Activated CD4-positive, alpha-beta T cell treated with anti-CD3 and anti-CD28 coated beads, Interleukin-2, amount 50 U/mL, for 4 hours (primary cell): ENCODE data around the gene GJB6.
A peak's percentile ranks its signal among the peaks of the same experiment; 100 is the strongest.

Source experiments
- DNase-seq, 2 experiments: peaks; one replicate each; pipeline ENCODE4 v3.0.0-alpha.2; 2020

Gene GJB6

GRCh38 chr13:20185366-20186056 is 46.6 kb downstream of the GJB6 start:
- DNase-seq = no peak

- peak; percentile 20 to 37 for DNase-seq
These were observed 49.8 kb downstream of the GJB6 start for GRCh38 chr13:20182231-20182846.

DNA sequence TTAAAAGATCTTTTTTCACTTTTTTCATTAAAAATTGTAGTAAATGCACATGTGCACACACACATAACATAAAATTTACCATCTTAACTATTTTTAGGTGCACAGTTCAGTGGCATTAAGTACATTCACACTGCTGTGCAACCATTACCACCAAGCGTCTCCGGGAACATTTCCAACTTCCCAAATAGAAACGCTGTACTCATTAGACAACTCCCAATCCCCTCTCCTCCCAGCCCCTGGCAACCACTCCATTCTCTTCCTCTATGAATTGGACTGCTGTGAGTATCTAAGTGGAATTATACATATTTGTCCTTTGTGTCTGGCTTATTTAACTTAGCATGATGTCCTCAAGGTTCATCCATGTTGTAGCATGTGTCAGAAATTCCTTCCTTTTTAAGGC is 50.9 kb downstream of the GJB6 start:
- DNase-seq = no peak

- DNase-seq = no peak
These were observed 54.0 kb downstream of the GJB6 start for GRCh38 chr13:20178156-20178555.

- no peak for DNase-seq
These were observed 54.9 kb downstream of the GJB6 start for GRCh38 chr13:20177049-20177831.

- DNase-seq = no peak
These were observed 56.0 kb downstream of the GJB6 start for GRCh38 chr13:20175907-20176652.

GRCh38 chr13:20175406-20175794 is 56.7 kb downstream of the GJB6 start:
- no peak for DNase-seq

DNA sequence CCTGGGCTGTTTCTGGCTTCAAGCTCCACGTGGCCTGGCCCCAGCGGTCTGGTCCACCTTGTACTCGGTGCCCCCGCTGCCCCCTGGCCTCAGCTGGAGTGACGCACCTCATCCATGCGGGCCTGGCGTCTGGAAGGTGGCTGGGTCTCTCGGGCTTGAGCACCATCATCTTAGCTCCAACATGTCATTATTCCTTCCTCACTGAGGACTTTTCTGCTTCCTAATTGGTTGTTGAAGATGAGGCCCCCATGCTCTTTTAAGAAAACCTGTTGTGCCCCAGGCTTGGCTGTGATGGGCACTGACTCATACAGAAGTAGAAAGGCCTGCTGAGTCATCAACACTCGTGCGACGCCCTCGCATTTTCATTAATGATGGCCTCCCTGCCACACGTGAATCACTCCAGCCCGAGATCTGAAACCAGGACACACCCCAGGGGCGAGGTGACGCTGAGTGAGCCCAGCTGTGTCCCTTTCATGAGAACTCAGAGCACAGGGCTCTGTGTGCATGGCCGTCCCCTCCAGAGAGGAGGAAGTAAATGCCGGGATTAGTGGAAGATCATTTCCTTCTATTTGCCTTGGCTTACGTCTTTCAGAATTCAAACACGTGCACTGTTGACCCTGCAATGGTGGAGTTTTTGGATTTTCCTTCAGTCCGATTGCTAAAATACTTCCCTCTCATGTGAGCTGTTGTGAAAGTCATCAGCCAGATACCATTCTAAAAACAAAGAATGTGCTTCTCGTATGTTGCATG is 57.3 kb downstream of the GJB6 start:
- DNase-seq = peak; percentile 59 to 69

DNA sequence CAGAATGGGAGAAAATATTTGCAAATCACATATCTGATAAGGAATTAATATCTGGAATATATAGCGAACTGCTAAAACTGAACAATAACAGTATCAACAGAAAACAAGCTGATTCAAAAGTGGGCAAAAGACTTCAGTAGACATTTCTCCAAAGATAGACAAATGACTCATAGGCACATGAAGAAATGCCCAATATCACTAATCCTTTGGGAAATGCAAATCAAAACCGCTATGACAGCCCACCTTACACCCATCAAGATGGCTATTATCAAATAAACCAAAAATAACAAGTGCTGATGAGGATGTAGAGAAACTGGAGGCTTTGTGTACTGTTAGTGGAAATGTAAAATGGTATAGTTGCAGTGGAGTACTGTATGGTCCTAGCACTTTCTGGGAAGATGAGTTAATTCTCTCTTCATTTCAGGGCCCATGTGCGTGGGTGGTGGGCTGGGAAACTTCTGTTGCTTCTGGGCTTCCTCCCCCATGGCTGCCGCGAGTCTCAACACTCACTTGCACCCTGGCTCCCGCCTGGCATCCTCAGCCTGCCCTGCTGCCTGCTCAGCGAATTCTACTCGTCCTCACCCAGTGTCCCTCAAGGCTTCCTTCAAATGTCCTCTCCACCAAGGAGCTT is 58.9 kb downstream of the GJB6 start:
- DNase-seq = no peak
